SKM-1 (cell line): ENCODE measurements around the gene GPAM.
"Not testable (repeated sequence)": the region's sequence is repeated elsewhere in the genome, so short reads cannot be mapped to it uniquely, and the experiment has no call there.

Experiments
- DNase-seq: peaks from one replicate; lab custom pipeline; 2025; ENCODE audit not compliant: unreplicated experiment; lab: John Stamatoyannopoulos, UW

Gene GPAM

GRCh38 chr10:112216151-112216550, 32.6 kb upstream of the GPAM start:
- DNase-seq, result no peak

GRCh38 chr10:112215342-112215774, 31.8 kb upstream of the GPAM start:
- DNase-seq, result no peak

GRCh38 chr10:112214298-112214926, 30.8 kb upstream of the GPAM start:
- no peak for DNase-seq

GRCh38 chr10:112213836-112214235, 30.3 kb upstream of the GPAM start:
- no peak for DNase-seq

GRCh38 chr10:112213098-112213823, 29.7 kb upstream of the GPAM start:
- DNase-seq, result no peak

GRCh38 chr10:112210666-112211065, 27.1 kb upstream of the GPAM start:
- no peak for DNase-seq

GRCh38 chr10:112209684-112210131, 26.1 kb upstream of the GPAM start:
- DNase-seq, result no peak

GRCh38 chr10:112208997-112209396, 25.4 kb upstream of the GPAM start:
- no peak for DNase-seq

GRCh38 chr10:112208292-112208691, 24.7 kb upstream of the GPAM start:
- DNase-seq, result no peak

GRCh38 chr10:112203328-112204076, 19.9 kb upstream of the GPAM start:
- no peak for DNase-seq

GRCh38 chr10:112202561-112203241, 19.1 kb upstream of the GPAM start:
- no peak for DNase-seq

- no peak for DNase-seq
These were observed 18.5 kb upstream of the GPAM start for GRCh38 chr10:112202076-112202475.

GRCh38 chr10:112201334-112201733, 17.8 kb upstream of the GPAM start:
- no peak for DNase-seq

GRCh38 chr10:112200259-112200658, 16.7 kb upstream of the GPAM start:
- DNase-seq, result not testable (repeated sequence)

- not testable (repeated sequence) for DNase-seq
These were observed 14.1 kb upstream of the GPAM start for GRCh38 chr10:112197662-112198061.

GRCh38 chr10:112195224-112195623, 11.7 kb upstream of the GPAM start:
- no peak for DNase-seq

- DNase-seq, result no peak
These were observed 8.2 kb upstream of the GPAM start for GRCh38 chr10:112191791-112192190.

GRCh38 chr10:112191041-112191590, 7.6 kb upstream of the GPAM start:
- no peak for DNase-seq

GRCh38 chr10:112189465-112189864, 5.9 kb upstream of the GPAM start:
- no peak for DNase-seq

GRCh38 chr10:112187527-112187926, 4.0 kb upstream of the GPAM start:
- DNase-seq, result no peak

- DNase-seq, result no peak
These were observed 2.4 kb upstream of the GPAM start for GRCh38 chr10:112185959-112186358.
